ENCODE measurements around the gene PACRG. TPM values are rescaled to one million over a fixed set of nuclear protein-coding genes. Genes with fewer than 3 reads are reported as not detected.

Gene PACRG
- total RNA-seq, 1 donor: 1.4 TPM

DNA sequence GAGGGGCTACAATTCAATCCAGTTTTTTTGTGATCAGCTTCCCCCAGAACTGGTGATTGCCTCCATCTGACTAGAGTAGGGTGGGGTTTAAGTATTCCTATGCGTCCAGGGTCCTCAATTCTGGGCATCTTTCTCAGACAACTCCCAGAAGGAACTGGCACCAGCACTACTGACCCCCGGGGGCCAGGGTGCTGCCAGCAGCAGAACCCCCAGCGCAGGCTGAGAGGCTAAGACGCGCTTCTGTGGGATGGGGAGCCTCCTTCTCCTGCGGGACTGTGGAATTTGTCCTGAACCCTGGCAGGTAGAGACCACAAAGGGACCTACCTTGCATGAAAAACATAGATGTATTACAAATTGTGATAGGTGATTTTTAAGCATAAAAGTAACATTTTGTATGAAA lies 124.4 kb downstream of the PACRG start:
- no peak for DNase-seq (ENCODE audit: insufficient read length, low spot score, missing footprints)
- Histone ChIP-seq H4K20me1 (ENCODE audit: insufficient read depth, low read length) (no peaks in the 10 kb centered on the region), H3K36me3 (ENCODE audit: insufficient read depth, low read length) (no peaks in the 10 kb centered on the region), H3K4me1 (ENCODE audit: insufficient read depth, low read length) (no peaks in the 10 kb centered on the region), H3K79me2 (ENCODE audit: insufficient read depth, low read length) (no peaks in the 10 kb centered on the region), H3K4me2 (ENCODE audit: insufficient read depth, low read length) (no peak overlapping the region), H3K27ac (ENCODE audit: low read depth, low read length) (no peak overlapping the region), H2AFZ (ENCODE audit: low read length) (no peak overlapping the region), H3K4me3 (ENCODE audit: insufficient read depth, low read length) (no peak overlapping the region), H3K9me3 (ENCODE audit: low read depth, low read length) (peaks cover 3% of the 10 kb centered on the region), H3K27me3 (ENCODE audit: insufficient read depth, low read length) (no peaks in the 10 kb centered on the region)
- TF ChIP-seq, protein P1, sequence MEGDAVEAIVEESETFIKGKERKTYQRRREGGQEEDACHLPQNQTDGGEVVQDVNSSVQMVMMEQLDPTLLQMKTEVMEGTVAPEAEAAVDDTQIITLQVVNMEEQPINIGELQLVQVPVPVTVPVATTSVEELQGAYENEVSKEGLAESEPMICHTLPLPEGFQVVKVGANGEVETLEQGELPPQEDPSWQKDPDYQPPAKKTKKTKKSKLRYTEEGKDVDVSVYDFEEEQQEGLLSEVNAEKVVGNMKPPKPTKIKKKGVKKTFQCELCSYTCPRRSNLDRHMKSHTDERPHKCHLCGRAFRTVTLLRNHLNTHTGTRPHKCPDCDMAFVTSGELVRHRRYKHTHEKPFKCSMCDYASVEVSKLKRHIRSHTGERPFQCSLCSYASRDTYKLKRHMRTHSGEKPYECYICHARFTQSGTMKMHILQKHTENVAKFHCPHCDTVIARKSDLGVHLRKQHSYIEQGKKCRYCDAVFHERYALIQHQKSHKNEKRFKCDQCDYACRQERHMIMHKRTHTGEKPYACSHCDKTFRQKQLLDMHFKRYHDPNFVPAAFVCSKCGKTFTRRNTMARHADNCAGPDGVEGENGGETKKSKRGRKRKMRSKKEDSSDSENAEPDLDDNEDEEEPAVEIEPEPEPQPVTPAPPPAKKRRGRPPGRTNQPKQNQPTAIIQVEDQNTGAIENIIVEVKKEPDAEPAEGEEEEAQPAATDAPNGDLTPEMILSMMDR (IDR thresholded peaks at IDR 0.05; ENCODE audit: extremely low read depth, low read depth, low read length): no peak

DNA sequence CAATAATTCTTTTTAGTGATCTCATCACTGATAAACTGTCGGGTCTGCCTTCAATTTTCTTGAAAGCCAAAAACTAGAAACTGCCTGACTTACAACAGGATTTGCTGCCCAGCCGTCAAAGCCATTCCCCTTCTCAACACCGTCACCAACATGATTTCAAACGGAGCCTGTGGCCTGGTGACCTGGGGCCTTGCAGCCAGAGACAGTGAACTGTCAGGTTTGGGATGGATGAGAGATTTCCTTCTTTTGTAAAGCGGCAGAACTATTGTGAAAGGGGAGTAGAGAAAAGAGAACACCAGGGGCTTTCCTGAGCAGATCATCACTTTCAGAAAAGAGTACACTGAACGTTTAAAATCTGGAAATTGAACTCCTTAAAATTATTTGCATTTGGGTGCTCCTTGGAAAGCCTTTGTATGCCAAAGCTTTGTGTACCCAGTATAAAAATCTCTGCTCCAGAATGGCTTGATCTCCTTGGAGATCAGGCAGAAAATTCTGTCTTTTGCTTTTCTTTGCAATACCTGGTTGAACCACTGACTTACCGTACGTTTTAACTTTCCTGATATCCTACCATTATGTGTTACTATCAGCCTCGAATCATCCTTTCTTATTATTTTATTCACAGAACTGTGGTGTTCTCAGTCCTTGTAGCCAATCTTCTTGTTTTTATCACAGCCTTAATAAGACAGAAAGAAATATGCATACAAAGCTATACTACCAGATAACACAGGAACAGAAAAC lies 125.2 kb downstream of the PACRG start:
- Histone ChIP-seq H3K4me3 (ENCODE audit: insufficient read depth, low read length) (no peak overlapping the region), H3K9me3 (ENCODE audit: low read depth, low read length) (peaks cover 3% of the 10 kb centered on the region), H3K27ac (ENCODE audit: low read depth, low read length) (no peak overlapping the region), H3K27me3 (ENCODE audit: insufficient read depth, low read length) (no peaks in the 10 kb centered on the region), H3K36me3 (ENCODE audit: insufficient read depth, low read length) (no peaks in the 10 kb centered on the region), H3K79me2 (ENCODE audit: insufficient read depth, low read length) (no peaks in the 10 kb centered on the region), H3K4me1 (ENCODE audit: insufficient read depth, low read length) (no peaks in the 10 kb centered on the region), H4K20me1 (ENCODE audit: insufficient read depth, low read length) (no peaks in the 10 kb centered on the region), H2AFZ (ENCODE audit: low read length) (no peak overlapping the region), H3K4me2 (ENCODE audit: insufficient read depth, low read length) (no peak overlapping the region)
- DNase-seq (ENCODE audit: insufficient read length, low spot score, missing footprints): peak; percentile 38
- TF ChIP-seq, protein P1 (IDR thresholded peaks at IDR 0.05; ENCODE audit: extremely low read depth, low read depth, low read length): no peak

DNA sequence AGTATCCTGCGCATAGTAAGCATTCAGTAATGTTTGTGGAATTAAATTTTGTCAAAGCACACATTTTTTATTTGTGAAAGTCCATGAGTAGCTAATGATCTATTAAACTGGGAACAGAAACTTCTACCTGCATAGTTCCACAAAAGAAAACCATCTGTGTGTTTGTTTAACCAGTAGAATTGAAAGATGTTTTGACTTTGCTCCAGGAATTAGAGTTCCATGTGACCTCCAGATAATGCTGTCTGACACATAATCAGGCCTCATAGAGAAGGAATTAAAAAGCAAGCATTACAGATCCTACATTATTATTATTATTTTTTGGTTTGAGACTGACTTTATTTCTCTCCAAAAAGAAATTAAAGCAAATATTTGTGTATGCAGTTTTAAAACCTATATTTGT lies 126.5 kb downstream of the PACRG start:
- Histone ChIP-seq H3K4me1 (ENCODE audit: insufficient read depth, low read length) (no peaks in the 10 kb centered on the region), H2AFZ (ENCODE audit: low read length) (no peak overlapping the region), H3K9me3 (ENCODE audit: low read depth, low read length) (no peaks in the 10 kb centered on the region), H4K20me1 (ENCODE audit: insufficient read depth, low read length) (no peaks in the 10 kb centered on the region), H3K27ac (ENCODE audit: low read depth, low read length) (no peak overlapping the region), H3K4me2 (ENCODE audit: insufficient read depth, low read length) (no peak overlapping the region), H3K27me3 (ENCODE audit: insufficient read depth, low read length) (no peaks in the 10 kb centered on the region), H3K36me3 (ENCODE audit: insufficient read depth, low read length) (no peaks in the 10 kb centered on the region), H3K4me3 (ENCODE audit: insufficient read depth, low read length) (no peak overlapping the region), H3K79me2 (ENCODE audit: insufficient read depth, low read length) (no peaks in the 10 kb centered on the region)
- no peak for DNase-seq (ENCODE audit: insufficient read length, low spot score, missing footprints)
- TF ChIP-seq, protein P1 (IDR thresholded peaks at IDR 0.05; ENCODE audit: extremely low read depth, low read depth, low read length): no peak

DNA sequence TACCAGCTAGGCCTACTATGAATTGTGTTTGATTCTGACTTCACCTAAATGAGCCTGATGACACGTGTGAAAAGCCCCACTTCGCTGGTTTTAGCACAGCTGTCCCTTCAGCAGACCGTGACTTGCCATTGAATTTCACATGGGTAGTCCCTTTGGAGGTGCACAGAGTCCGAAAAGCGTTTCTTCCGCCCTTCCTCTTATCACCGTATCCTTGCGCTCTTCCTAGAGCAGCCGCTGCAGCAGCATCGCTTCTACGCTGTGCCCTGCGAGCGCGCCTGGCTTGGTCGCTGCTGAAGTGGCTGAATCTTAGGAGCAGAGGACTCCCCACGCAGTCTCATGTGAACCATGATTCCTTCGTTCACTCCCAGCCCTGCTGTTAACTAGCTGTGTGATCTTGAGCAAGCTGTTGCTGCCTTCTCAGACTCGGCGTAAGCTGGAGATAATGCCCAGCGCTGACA lies 127.0 kb downstream of the PACRG start:
- TF ChIP-seq, protein P1 (IDR thresholded peaks at IDR 0.05; ENCODE audit: extremely low read depth, low read depth, low read length): no peak
- DNase-seq (ENCODE audit: insufficient read length, low spot score, missing footprints): no peak
- no peaks in the 10 kb centered on the region for H3K9me3 ChIP-seq (ENCODE audit: low read depth, low read length)
- H2AFZ ChIP-seq (ENCODE audit: low read length): no peak overlapping the region
- no peak overlapping the region for H3K4me3 ChIP-seq (ENCODE audit: insufficient read depth, low read length)
- H3K27me3 ChIP-seq (ENCODE audit: insufficient read depth, low read length): no peaks in the 10 kb centered on the region
- H3K36me3 ChIP-seq (ENCODE audit: insufficient read depth, low read length): no peaks in the 10 kb centered on the region
- H3K4me1 ChIP-seq (ENCODE audit: insufficient read depth, low read length): no peaks in the 10 kb centered on the region
- no peaks in the 10 kb centered on the region for H3K79me2 ChIP-seq (ENCODE audit: insufficient read depth, low read length)
- H3K27ac ChIP-seq (ENCODE audit: low read depth, low read length): no peak overlapping the region
- H4K20me1 ChIP-seq (ENCODE audit: insufficient read depth, low read length): no peaks in the 10 kb centered on the region
- H3K4me2 ChIP-seq (ENCODE audit: insufficient read depth, low read length): no peak overlapping the region
